ENCODE data around the gene MSRB3.

GRCh38 chr12:65472079-65472478, 193.6 kb downstream of the MSRB3 start:
- no peak for TF ChIP-seq CTCF (conservative IDR thresholded peaks at IDR 0.05)
- no peak for TF ChIP-seq EZH2 (IDR thresholded peaks at IDR 0.05; ENCODE audit: low read depth)
